ENCODE data around the gene PRKD2.

- TF ChIP-seq CTCF (conservative IDR thresholded peaks at IDR 0.05 in 1 of 2, IDR thresholded peaks at IDR 0.05 in 1 of 2; ENCODE audit: extremely low read depth in 1 of 2, insufficient read depth in 1 of 2, low read depth in 1 of 2, low read length in 2 of 2) (no peak), EZH2 (IDR thresholded peaks at IDR 0.05; ENCODE audit: borderline replicate concordance, low read length) (no peak)
Observed at GRCh38 chr19:46626446-46626845, 90.5 kb downstream of the PRKD2 start.

Data from mammary epithelial cell (primary cell).